ENCODE measurements around the gene RUVBL1.

The RUVBL1 gene

DNA sequence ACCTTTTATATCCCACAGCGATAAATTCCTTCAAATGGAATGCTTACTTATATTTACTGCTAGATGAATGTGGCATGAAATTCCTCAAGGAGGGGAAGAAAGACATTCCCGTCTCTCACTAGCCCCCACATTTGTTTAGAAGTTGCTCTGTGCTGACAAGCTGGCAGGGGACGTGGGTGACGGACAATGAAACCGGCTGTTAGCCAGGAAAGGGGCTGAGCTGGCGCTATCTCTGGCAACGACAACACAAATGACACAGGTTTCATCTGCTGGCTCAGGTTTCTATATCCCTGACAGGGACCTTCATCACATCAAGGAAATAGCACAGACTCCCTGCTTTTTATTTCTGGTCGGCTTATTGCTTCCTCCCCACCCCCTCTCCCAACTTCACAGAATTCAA lies 15.8 kb downstream of the RUVBL1 start:
- Histone ChIP-seq H3K36me3 (ENCODE audit: insufficient read depth) (peaks cover 7% of the 10 kb centered on the region; the same call in 1 of the 2 replicates), H3K79me2 (ENCODE audit: insufficient read depth, low read depth) (peaks cover 29% of the 10 kb centered on the region; the same call in 1 of the 2 replicates)

DNA sequence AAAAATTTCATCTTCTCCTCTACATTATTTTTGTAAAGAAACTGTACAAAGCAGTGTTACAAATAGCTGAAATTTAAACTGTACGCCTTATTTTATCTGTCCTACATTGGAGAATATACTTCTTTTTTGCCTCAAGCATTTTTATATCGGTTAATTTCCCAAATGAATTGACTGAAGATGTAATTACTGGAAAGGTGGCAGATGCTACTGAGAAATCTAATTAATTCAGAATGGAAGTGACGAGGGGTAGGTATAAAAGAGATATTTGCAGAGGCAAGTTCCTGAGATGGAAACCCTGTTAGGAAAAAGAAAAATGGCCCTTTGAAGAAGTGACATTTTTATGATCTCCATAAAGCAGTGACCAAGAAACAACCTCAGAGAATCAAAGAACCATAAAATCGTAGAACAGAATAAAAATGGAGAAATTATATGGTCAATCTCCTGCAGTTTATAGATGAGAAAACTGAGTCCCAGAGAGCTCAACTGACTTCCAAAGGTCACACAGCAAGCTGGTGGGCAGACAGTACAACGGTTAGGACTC lies 20.4 kb downstream of the RUVBL1 start:
- H3K4me1 ChIP-seq (ENCODE audit: low read depth, poor library complexity, severe bottlenecking), result no peaks in the 10 kb centered on the region
- no peak overlapping the region for H2AFZ ChIP-seq (ENCODE audit: low read depth)
- H3K4me2 ChIP-seq, result no peak overlapping the region
- TF ChIP-seq, protein P1, sequence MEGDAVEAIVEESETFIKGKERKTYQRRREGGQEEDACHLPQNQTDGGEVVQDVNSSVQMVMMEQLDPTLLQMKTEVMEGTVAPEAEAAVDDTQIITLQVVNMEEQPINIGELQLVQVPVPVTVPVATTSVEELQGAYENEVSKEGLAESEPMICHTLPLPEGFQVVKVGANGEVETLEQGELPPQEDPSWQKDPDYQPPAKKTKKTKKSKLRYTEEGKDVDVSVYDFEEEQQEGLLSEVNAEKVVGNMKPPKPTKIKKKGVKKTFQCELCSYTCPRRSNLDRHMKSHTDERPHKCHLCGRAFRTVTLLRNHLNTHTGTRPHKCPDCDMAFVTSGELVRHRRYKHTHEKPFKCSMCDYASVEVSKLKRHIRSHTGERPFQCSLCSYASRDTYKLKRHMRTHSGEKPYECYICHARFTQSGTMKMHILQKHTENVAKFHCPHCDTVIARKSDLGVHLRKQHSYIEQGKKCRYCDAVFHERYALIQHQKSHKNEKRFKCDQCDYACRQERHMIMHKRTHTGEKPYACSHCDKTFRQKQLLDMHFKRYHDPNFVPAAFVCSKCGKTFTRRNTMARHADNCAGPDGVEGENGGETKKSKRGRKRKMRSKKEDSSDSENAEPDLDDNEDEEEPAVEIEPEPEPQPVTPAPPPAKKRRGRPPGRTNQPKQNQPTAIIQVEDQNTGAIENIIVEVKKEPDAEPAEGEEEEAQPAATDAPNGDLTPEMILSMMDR (conservative IDR thresholded peaks at IDR 0.05; ENCODE audit: low read depth, low read length), result no peak
- no peak overlapping the region for H3K27ac ChIP-seq
- peaks cover 13% of the 10 kb centered on the region; the same call in 1 of the 2 replicates for H3K36me3 ChIP-seq (ENCODE audit: insufficient read depth)
- H3K79me2 ChIP-seq (ENCODE audit: insufficient read depth, low read depth), result peaks cover 19% of the 10 kb centered on the region; the same call in 1 of the 2 replicates
- no peak overlapping the region for H3K4me3 ChIP-seq (IDR thresholded peaks at IDR 0.05; ENCODE audit: insufficient read depth, low read depth, low read length)
- H4K20me1 ChIP-seq (ENCODE audit: insufficient read depth), result no peaks in the 10 kb centered on the region
- H3K9ac ChIP-seq, result no peak overlapping the region
- no peaks in the 10 kb centered on the region for H3K27me3 ChIP-seq (ENCODE audit: insufficient read depth, low read depth)

More for the DNA sequence above, 15.8 kb downstream of the RUVBL1 start:
- no peak overlapping the region for H3K9ac ChIP-seq
- no peak overlapping the region for H3K4me2 ChIP-seq
- no peak overlapping the region for H2AFZ ChIP-seq (ENCODE audit: low read depth)
- TF ChIP-seq, protein P1 (conservative IDR thresholded peaks at IDR 0.05; ENCODE audit: low read depth, low read length), result no peak
- no peaks in the 10 kb centered on the region for H3K4me1 ChIP-seq (ENCODE audit: low read depth, poor library complexity, severe bottlenecking)
- no peak overlapping the region for H3K27ac ChIP-seq
- no peaks in the 10 kb centered on the region for H3K27me3 ChIP-seq (ENCODE audit: insufficient read depth, low read depth)
- no peak overlapping the region for H3K4me3 ChIP-seq (IDR thresholded peaks at IDR 0.05; ENCODE audit: insufficient read depth, low read depth, low read length)
- no peaks in the 10 kb centered on the region for H4K20me1 ChIP-seq (ENCODE audit: insufficient read depth)

DNA sequence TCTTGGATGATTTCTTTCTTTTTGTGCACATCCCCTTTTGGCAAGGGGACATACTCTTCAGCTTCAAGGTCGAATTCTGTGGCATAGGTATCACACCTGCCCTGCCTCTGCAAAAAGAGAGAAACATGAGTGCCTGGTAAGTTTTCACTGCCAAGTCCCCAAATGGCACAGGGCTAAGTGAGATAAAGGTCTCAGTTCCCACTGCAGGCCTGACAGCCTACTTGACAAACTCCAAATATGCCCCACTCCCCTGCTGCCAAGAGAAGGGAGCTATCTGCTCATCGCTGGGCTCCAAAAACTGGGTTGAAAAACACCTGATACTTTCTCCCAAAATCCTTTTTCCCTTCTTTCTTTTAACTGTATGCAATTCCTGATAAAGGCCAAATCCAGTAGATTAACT lies 23.0 kb downstream of the RUVBL1 start:
- no peak overlapping the region for H3K4me3 ChIP-seq (IDR thresholded peaks at IDR 0.05; ENCODE audit: insufficient read depth, low read depth, low read length)
- no peak overlapping the region for H2AFZ ChIP-seq (ENCODE audit: low read depth)
- no peaks in the 10 kb centered on the region for H3K27me3 ChIP-seq (ENCODE audit: insufficient read depth, low read depth)
- no peaks in the 10 kb centered on the region for H4K20me1 ChIP-seq (ENCODE audit: insufficient read depth)
- H3K79me2 ChIP-seq (ENCODE audit: insufficient read depth, low read depth), result peaks cover 7% of the 10 kb centered on the region; the same call in 1 of the 2 replicates
- H3K27ac ChIP-seq, result no peak overlapping the region
- TF ChIP-seq, protein P1 (conservative IDR thresholded peaks at IDR 0.05; ENCODE audit: low read depth, low read length), result no peak
- H3K4me2 ChIP-seq, result no peak overlapping the region
- no peaks in the 10 kb centered on the region for H3K4me1 ChIP-seq (ENCODE audit: low read depth, poor library complexity, severe bottlenecking)
- H3K9ac ChIP-seq, result no peak overlapping the region
- H3K36me3 ChIP-seq (ENCODE audit: insufficient read depth), result peaks cover 13% of the 10 kb centered on the region; the same call in 1 of the 2 replicates

DNA sequence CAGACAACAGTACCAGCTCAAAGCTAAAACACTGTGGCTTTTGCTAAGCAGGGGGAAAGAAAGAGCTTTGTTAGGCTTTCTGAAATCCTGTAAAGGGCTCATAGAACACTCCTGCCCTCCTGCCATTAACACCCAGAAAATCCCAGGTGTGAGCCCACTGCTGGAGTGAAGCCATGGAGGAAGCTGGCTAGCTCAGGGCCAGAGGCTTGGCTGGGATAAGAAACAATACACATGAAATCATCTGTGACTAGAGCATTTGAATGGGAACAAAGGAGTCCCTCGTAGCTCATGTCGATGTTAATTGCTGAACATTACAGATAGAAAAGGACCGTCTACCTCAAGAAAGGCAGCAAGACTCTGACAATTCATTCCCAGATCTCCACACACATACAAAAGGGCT lies 23.5 kb downstream of the RUVBL1 start:
- Histone ChIP-seq H3K27me3 (ENCODE audit: insufficient read depth, low read depth) (no peaks in the 10 kb centered on the region), H3K4me3 (IDR thresholded peaks at IDR 0.05; ENCODE audit: insufficient read depth, low read depth, low read length) (no peak overlapping the region), H4K20me1 (ENCODE audit: insufficient read depth) (no peaks in the 10 kb centered on the region), H3K4me1 (ENCODE audit: low read depth, poor library complexity, severe bottlenecking) (no peaks in the 10 kb centered on the region), H2AFZ (ENCODE audit: low read depth) (no peak overlapping the region), H3K36me3 (ENCODE audit: insufficient read depth) (peaks cover 13% of the 10 kb centered on the region; the same call in 1 of the 2 replicates), H3K27ac (no peak overlapping the region), H3K4me2 (no peak overlapping the region), H3K79me2 (ENCODE audit: insufficient read depth, low read depth) (peaks cover 7% of the 10 kb centered on the region; the same call in 1 of the 2 replicates), H3K9ac (no peak overlapping the region)
- TF ChIP-seq, protein P1 (conservative IDR thresholded peaks at IDR 0.05; ENCODE audit: low read depth, low read length), result no peak
